ENCODE measurements around the gene MYO7A.

MYO7A gene

DNA sequence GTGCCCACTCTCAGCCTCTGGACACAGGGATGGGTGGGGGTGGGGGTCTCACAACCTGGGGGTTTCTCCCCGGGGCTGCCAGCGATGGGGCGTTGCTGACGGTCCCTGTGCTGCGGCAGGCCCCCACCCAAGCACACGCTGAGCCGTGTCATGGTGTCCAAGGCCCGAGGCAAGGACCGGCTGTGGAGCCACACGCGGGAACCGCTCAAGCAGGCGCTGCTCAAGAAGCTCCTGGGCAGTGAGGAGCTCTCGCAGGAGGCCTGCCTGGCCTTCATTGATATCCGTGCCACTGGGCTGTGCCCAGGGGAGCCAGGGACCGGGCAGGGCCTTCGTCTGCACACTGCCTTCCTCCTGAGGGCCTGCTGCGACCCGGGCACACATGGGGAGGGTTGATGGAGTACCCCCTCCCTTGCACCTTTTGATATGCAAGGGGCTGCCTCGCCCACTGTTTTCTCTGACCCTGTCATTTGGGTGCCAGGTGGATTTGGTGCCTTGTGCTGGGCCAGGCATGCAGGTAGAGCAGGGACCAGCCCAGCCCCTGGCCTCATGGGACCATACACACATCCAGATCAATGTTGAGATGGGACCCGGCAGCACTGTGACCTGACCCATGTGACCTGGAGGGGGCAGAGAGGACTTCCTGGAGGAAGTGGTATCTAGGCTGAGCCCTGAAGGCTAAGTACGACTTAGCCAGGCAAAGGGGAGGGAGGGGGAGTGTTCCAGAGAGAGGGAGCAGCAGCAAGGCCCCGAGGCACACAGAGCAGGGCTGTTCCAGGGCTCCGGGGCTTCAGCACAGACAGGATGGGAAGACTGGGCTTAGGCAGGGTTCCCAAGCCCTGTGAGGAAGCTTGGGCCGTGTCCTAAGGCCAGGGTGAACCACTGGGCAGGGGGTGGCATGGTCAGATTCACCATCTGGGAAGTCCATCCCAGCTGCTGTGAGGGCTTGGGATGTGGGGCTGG is 75.2 kb downstream of the MYO7A start:
- no peak for DNase-seq

DNA sequence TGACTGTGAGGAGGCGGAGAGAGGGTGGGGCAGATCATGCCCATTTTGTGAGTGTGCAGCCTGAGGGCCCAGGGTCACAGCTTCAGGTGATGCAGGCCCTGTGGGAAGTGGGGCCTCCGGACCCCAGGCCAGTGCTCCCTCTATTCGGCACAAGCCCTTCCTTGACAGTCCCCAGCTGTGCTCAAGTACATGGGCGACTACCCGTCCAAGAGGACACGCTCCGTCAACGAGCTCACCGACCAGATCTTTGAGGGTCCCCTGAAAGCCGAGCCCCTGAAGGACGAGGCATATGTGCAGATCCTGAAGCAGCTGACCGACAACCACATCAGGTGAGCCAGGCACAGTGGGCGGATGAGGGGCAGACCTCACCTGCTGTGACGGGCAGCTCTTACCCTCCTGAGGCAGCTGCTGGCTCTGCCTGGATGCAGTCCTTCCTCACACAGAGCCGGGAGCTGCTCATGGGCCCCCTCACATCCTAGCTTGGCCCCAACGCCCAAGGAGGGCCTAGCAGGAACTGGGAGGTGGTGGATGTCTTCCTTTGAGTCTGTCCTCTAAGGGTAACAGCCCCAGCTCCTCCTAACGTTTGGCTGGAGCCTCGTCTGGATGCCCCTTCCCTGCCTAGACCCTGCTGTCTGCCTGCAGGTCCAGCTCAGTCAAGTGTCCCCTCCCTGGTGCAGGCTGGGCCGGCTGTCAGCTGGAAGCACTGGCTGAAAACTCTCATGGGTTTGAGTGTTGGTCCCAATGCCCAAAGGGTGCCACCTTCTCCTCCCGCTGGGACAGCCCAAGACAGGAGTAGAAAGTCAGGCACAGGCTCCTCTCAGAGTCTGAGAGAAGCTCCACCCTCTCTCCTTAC is 76.1 kb downstream of the MYO7A start:
- no peak for DNase-seq

DNA sequence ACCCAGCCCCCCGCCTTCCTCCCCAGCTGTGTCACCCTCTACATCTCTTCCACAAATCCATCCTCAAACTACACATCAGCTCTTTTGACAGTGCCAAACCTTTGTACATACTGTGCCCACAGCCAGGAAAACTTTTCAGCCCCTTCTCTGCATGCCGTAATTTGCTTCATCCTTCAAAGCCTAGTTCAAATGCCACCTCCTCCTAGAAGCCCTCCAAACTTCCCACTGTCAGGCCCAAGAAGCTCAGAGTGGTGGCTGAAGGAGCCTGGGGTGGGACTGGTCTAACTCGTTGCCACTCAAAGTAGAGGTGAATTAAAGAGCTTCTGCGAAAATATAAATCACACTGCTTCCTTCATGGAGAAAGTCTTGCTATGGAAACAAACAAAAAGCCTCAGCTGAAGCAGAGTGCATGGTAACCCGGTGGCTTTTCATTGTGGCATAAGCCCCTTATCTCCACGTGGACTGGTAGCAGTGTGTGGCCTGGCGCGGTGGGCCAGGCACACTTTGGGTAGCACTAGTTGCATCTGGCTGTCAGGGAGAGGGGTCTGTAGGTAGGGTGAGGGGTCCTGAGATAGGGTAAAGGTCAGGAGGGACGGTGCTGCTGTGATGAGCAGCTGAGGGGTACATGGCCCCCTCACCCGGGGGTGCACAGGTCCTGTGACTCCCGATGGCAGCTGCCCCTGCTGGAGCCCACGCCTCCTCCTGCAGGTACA is 76.9 kb downstream of the MYO7A start:
- DNase-seq: no peak

DNA sequence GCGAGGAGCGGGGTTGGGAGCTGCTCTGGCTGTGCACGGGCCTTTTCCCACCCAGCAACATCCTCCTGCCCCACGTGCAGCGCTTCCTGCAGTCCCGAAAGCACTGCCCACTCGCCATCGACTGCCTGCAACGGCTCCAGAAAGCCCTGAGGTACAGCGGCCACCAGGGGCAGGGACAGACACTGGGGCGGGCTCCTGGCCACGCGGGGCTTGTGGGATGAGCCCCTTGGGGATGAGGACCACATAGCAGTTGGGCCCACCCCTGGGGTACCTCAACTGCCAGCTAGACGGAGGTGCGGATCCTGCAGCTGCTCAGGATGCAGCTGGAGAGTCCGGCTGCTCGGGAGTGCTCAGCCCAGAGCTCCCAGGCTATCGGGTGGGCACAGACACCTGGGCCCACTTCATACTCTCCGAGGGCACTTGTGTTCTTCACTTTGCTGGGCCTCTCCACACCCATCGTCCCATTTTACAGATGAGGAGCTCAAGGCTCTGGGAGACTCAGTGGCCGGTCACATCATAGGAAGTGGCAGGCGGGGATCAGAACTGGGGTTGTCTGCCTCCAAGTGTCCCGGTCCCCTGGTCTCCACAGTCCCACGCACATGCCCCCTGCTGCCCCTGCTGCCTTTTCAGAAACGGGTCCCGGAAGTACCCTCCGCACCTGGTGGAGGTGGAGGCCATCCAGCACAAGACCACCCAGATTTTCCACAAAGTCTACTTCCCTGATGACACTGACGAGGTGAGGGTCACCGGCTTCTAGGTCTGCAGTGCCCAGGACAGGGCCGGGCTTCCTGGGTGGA is 77.6 kb downstream of the MYO7A start:
- no peak for DNase-seq

DNA sequence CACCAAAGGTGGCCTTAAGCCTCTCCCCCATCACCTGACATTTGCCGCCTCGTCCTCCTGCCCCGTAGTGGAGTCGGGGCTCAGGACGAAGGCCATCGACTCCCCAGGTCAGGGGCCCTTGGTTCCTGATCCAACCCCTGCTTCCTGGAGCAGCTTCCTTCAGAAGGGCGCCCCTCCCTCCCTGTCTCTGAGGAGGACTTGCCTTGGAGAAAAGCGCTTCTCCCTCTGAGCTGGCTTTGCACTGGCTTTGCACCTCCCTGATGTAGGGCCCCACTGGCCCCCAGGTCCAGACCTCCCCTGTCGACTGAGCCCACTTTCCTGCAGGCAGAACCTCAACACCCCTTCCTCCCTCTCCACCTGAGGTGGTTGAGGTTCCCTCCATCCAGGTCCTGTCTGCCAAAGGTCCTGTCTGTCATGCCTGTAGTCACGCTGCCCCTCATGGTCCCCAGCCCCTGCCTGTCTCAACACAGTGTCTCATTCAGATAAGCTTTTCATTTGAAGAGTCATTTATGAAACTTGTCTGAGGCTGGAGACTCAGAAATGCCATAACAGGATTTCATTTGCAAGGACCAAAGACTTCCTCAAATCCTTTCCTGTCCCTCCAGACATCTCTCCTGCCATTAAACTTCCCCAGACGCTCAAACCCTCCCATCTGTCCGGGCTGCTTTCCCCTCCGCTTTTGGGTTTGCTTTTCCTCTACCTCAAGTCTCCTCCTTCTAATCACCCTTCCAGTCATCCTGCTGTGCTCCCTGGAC is 78.4 kb downstream of the MYO7A start:
- DNase-seq: no peak

DNA sequence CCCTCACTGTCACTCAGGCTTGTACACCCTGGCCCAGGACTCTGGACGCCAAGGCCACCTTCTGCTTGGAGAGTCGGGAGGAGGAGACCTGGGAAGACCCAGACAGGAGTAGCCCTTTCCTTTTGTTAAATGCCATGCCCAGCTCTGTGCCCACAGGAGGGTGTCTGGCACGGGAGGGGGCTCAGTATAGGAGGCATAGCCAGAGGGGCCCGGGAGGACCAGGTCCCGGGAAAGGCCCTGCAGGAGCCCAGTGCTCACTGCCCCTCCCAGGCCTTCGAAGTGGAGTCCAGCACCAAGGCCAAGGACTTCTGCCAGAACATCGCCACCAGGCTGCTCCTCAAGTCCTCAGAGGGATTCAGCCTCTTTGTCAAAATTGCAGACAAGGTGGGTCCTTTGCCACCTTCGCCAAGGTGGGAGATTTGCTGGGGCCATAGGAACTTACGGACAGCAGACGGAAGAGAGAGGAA is 79.0 kb downstream of the MYO7A start:
- DNase-seq: no peak

DNA sequence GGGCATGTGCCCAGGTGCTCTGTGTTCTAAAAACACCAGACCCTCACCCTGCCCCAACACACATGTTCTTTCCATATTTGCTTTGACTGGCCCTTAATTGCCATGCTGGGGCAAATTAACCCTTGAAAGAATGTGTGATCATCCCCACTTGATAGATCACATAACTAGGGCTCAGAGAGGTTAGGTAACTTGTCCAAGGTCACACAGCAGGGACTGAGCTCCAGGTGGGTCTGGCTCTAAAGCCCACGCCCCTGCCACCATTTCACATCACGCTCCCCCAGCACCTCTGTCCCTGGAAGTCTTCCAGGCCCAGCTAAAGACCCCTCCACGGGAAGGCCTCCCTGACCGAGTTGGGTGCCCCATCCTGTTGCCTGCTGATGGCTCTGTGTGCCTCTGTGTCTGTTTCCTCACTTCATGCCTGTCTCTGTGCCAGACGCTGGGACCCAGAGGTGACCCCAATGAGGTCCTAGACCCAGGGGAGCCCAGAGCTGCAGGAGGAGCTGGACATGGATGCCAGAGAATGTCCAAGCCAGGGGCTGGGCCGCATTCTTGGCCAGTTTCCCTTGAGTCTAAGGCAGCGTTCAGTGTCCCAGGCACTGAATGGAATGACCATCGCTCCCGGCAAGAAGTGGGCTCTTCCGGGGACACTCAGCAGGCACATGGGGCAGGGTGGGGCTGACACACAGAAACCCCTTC is 79.7 kb downstream of the MYO7A start:
- DNase-seq: no peak

DNA sequence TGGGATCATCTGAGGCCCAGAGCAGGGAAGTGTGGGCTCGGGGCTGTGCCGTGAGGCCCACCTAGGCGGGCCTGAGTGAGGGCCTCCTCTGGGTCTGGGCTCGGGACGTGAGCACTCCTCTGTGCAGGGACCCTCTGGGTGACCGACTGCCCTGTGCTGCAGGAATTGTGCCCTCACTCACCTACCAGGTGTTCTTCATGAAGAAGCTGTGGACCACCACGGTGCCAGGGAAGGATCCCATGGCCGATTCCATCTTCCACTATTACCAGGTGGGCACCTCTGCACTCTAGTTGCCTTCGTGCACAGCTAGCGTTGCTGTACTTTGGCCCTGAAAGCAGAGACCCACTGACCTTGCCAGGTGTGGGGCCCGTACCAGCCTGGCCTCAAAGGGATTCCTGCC is 80.5 kb downstream of the MYO7A start:
- DNase-seq: no peak

DNA sequence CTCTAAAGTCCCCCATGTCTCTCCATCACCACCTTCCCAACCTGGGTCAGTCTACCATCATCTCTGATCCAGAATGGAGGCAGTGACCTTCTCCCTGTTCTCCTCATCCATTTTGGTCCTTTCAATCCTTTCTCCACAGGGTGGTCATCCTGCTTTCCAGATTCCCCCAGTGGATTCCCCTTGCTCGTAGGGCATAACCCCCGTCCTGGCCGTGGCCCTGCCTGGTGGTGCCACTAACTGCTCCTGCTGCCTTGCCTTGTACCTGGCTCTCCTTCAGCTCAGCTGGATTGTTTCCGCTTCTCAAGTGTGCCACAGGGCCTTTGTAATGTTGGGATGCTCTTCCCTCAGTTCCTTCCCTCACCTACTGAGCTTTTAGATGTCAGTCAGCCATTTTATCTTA is 81.6 kb downstream of the MYO7A start:
- no peak for DNase-seq

DNA sequence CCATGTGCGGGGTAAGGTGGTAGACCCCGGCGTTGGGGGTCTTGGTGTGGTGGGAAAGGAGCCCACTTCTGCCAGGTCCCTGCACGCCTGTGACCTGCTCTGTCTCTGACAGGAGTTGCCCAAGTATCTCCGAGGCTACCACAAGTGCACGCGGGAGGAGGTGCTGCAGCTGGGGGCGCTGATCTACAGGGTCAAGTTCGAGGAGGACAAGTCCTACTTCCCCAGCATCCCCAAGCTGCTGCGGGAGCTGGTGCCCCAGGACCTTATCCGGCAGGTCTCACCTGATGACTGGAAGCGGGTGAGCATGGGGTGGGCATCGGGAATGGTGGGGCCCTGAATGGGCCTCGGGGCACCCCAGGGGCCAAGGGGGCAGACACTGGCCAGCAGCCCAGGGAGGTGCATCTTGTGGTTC is 83.0 kb downstream of the MYO7A start:
- DNase-seq: no peak

DNA sequence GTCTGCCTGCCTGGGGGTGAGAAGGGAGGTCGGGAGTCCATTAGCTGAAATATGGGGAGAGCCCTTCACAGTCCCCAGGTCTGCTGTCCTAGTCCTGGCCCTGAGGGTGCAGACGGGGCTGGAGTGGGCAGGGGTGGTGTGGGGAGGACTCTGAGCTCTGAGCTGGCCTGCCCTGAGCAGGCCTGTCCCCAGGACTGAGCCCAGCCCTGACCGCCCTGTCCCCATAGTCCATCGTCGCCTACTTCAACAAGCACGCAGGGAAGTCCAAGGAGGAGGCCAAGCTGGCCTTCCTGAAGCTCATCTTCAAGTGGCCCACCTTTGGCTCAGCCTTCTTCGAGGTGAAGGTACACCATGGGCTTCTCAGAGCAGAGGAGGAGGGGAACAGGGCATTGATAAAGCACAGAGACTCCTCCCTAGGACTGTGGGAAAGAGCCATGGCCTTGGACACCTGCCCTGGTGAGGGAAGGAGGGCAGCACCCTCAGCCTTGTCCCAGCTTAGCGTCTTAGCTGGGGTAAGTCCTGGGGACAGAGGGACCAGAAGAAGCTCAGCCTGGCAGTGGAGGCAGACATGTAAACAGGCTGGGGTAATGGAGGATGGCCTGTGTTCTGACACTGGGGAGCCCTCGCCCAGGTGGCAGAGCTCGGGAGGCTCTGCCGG is 83.7 kb downstream of the MYO7A start:
- DNase-seq: no peak

DNA sequence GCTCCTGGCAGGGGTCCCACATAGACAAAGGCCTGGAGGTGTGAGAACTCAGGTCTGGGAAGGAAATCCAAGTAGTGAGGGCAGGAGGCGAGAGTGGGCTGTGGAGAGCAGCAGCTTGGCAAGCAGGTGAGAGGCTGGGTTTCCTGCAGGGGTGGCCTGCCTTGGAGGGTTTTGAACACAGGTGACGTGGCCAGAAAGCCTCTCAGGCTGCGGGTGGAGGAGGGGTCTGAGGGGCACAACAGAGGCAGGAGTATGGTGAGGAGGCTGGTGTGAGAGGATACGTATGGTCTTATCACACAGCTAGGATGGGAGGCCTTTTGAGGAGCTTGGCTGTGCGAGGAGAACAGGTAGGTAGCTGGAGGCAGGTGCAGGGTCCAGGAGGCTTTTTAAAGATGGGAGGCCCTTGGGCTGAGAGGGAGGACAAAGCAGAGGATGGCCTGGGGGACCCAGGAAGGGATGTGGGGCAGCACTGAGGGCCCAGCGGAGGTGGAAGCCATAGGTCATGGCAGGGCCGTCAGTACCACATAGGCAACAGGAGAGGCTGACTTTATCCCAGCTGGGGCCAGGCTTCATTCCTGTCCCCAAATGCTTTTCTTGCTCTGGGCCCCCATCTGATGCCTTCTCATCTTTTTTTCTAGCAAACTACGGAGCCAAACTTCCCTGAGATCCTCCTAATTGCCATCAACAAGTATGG is 84.4 kb downstream of the MYO7A start:
- DNase-seq: no peak

DNA sequence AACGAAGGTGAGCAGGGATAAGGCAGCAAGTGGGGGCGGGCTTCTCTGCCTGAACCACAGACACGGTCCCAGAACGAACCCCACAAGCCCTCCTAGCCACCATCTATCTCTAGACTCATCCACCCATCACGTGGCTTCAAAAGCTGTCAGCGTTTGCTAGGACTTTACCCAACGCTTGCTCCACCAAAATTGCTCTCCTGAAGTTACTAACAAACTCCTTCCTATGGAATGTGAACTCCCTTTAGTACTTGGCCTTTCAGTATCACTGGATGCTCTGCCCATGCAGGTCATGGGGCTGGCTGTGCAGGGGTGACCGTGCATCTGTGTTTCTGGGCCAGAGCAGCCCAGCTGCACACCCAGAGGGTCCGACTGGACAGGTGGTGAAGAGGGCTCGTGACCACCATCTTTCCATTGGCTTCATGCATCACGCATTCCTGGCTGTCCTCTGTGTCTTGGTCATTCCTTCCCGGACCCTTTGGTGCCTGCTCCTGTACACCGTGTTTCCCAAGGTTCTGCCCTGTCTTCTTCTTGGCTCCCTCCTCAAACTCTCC is 85.1 kb downstream of the MYO7A start:
- DNase-seq: no peak

DNA sequence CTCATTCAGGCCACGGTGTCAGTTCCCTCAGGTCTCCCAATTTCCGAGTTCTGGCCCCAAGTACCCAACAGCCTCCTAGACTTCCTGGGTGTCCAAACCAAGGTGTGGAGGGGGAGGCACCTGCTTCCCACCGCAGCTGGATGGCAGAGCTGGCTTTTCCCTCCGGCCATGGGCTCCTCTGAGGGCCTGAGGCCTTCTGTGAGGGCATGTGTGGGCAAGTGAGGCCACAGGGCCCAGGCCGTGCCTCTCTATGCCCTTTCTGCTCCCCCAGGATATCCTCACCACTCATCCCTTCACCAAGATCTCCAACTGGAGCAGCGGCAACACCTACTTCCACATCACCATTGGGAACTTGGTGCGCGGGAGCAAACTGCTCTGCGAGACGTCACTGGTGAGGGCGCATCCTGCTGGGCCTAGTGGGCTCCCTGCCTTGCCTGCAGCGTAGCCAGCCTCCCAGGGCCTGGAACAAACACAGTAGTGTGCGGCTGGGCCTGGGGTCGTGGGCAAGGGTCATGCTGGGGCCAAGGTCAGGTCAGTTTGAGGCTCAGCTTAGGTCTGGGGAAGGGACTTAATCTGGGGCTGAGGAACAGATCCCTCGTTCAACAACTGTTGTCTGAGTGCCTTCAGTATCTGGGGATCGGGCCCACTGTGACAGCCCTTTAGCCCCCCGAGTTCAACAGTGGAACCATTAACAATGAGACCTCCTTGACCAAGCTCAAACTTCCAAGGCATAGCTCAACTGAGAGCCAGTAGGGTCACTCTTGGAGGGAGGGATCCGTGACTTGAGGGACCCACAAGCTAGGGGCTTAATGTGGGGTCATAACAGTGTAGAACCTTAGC is 85.8 kb downstream of the MYO7A start:
- DNase-seq: no peak

DNA sequence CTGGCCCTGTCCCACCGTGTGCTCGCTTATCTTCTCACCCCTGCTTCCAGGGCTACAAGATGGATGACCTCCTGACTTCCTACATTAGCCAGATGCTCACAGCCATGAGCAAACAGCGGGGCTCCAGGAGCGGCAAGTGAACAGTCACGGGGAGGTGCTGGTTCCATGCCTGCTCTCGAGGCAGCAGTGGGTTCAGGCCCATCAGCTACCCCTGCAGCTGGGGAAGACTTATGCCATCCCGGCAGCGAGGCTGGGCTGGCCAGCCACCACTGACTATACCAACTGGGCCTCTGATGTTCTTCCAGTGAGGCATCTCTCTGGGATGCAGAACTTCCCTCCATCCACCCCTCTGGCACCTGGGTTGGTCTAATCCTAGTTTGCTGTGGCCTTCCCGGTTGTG is 86.5 kb downstream of the MYO7A start:
- no peak for DNase-seq

DNA sequence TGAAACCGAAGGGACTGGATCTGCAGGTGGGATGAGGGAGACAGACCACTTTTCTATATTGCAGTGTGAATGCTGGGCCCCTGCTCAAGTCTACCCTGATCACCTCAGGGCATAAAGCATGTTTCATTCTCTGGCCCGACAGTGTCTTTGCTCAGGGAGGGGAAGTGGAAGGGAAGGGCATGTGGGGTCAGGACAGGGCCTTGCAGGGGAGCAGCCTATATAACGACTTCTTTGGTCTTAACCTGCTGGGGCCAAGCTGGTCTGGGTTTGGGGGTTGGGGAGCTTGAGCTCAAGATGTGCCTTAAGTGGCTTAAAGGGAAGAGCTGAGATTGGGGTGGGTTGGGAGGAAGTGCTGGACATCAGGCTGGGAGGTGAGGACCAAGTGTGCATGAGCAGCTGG is 87.1 kb downstream of the MYO7A start:
- no peak for DNase-seq

DNA sequence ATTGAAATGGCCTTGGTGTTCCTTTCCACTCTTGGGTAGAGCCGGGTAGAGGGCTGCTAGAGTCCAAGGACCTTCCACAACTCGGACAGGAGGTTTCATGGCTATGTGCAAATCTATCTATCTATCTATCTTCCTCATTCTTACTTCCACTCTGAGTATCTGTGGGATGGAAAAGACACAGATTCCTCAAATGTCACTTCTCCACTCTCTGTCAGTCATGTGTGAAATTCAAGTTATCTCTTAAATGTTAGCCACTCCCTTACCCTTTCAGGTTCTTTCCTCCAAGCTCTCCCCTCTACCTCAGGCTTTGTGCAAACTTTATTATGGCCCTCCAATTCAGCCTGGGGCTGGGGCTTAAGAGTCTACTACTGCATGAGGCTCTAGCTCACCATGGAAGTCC is 89.1 kb downstream of the MYO7A start:
- DNase-seq: no peak

DNA sequence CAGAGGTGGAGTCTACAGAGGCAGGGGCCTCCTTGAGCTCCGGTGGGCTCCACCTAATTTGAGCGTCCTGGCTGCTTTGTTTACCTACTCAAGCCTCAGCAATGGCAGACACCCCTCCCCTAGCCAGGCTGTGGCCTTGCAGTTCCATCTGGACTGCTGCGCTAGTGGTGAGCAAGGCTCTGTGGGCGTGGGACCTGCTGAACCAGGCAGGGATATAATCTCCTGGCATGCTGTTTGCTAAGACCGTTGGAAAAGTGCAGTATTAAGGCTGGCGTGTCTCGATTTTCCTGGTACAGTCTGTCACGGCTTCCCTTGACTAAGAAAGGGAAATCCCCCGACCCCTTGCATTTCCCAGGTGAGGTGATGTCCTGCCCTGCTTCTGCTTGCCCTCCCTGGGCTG is 95.8 kb downstream of the MYO7A start:
- DNase-seq: no peak

Measured in NCI-H226 (cell line).